ENCODE data around the gene IL6R. TPM values are rescaled to one million over a fixed set of nuclear protein-coding genes. Genes with fewer than 3 reads are reported as not detected.

IL6R gene
- polyA plus RNA-seq, 2 donors, result 2.7 to 3.4 TPM

DNA sequence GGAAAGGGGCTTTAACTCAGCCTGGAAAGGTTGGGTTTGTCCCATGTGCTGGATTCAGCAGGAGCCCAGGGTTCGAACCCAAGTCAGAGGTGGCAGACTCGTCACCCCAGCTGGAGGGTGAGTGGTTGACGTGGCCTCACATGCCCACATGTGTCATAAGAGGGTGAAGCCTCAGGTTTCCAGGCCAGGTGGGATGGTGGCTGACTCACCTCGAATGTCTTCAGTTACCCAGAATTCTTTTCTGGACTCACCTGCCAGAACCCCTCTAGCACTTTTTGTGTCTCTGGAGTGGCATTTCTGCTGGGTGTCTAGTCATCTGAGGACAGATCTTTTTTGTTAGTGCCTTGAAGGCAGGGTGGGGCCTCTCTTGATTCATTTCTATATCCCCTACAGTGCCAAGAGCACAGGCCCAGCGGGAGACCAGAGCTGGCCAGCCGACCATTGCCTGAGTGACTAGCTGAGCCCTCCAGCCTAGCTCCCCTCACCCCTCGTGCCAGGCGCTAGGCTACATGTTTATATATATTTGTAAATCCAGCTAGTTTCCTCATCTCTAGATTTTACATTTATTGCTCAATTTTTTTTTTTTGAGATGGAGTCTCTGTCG, 28.1 kb downstream of the IL6R start:
- WGBS, 2 donors, result 41 to 63% methylated on average over 9 of the region's 9 CpGs
- Histone ChIP-seq H3K36me3 (ENCODE audit: control insufficient read depth in 2 of 2, insufficient read depth in 2 of 2, low read length in 1 of 2) (peaks cover 0 to 7% of the 10 kb centered on the region in 2 donors), H3K27ac (ENCODE audit: low read depth in 2 of 2, low read length in 1 of 2) (peak overlapping the region; percentile 63 to 86), H3K4me1 (ENCODE audit: control insufficient read depth in 2 of 2, insufficient read depth in 2 of 2, low read length in 1 of 2) (peaks cover 11 to 22% of the 10 kb centered on the region in 2 donors), H3K27me3 (ENCODE audit: control insufficient read depth in 1 of 2, insufficient read depth in 2 of 2, low read length in 2 of 2) (no peaks in the 10 kb centered on the region), H3K4me3 (ENCODE audit: low read depth in 1 of 2, low read length in 2 of 2) (no peak overlapping the region), H3K9me3 (ENCODE audit: control insufficient read depth in 2 of 2, insufficient read depth in 1 of 2, low read depth in 1 of 2, low read length in 1 of 2) (no peaks in the 10 kb centered on the region)

GRCh38 chr1:154434346-154435085, 29.4 kb downstream of the IL6R start:
- no peak overlapping the region for H3K4me3 ChIP-seq (ENCODE audit: low read depth in 1 of 2, low read length in 2 of 2)
- H3K27ac ChIP-seq (ENCODE audit: low read depth in 2 of 2, low read length in 1 of 2), result peak overlapping the region; percentile 80 to 81
- H3K36me3 ChIP-seq (ENCODE audit: control insufficient read depth in 2 of 2, insufficient read depth in 2 of 2, low read length in 1 of 2), result peaks cover 0 to 7% of the 10 kb centered on the region in 2 donors
- H3K27me3 ChIP-seq (ENCODE audit: control insufficient read depth in 1 of 2, insufficient read depth in 2 of 2, low read length in 2 of 2), result no peaks in the 10 kb centered on the region
- peaks cover 9 to 18% of the 10 kb centered on the region in 2 donors for H3K4me1 ChIP-seq (ENCODE audit: control insufficient read depth in 2 of 2, insufficient read depth in 2 of 2, low read length in 1 of 2)
- no peaks in the 10 kb centered on the region for H3K9me3 ChIP-seq (ENCODE audit: control insufficient read depth in 2 of 2, insufficient read depth in 1 of 2, low read depth in 1 of 2, low read length in 1 of 2)
- 28 to 38% methylated on average over 18 of the region's 18 CpGs for WGBS, 2 donors

GRCh38 chr1:154435599-154436200, 30.6 kb downstream of the IL6R start:
- H3K36me3 ChIP-seq (ENCODE audit: control insufficient read depth in 2 of 2, insufficient read depth in 2 of 2, low read length in 1 of 2), result peaks cover 0 to 5% of the 10 kb centered on the region in 2 donors
- no peak overlapping the region for H3K4me3 ChIP-seq (ENCODE audit: low read depth in 1 of 2, low read length in 2 of 2)
- peak overlapping the region; percentile 35 to 81 for H3K27ac ChIP-seq (ENCODE audit: low read depth in 2 of 2, low read length in 1 of 2)
- no peaks in the 10 kb centered on the region for H3K9me3 ChIP-seq (ENCODE audit: control insufficient read depth in 2 of 2, insufficient read depth in 1 of 2, low read depth in 1 of 2, low read length in 1 of 2)
- peaks cover 6 to 20% of the 10 kb centered on the region in 2 donors for H3K4me1 ChIP-seq (ENCODE audit: control insufficient read depth in 2 of 2, insufficient read depth in 2 of 2, low read length in 1 of 2)
- 82 to 85% methylated on average over 15 of the region's 15 CpGs for WGBS, 2 donors
- no peaks in the 10 kb centered on the region for H3K27me3 ChIP-seq (ENCODE audit: control insufficient read depth in 1 of 2, insufficient read depth in 2 of 2, low read length in 2 of 2)

GRCh38 chr1:154436433-154436832, 31.3 kb downstream of the IL6R start:
- Histone ChIP-seq H3K27ac (ENCODE audit: low read depth in 2 of 2, low read length in 1 of 2) (peak overlapping the region in 1 of 2 donors; percentile 77), H3K4me3 (ENCODE audit: low read depth in 1 of 2, low read length in 2 of 2) (no peak overlapping the region)
- 64% methylated on average over 9 of the region's 9 CpGs for WGBS, 2 donors

DNA sequence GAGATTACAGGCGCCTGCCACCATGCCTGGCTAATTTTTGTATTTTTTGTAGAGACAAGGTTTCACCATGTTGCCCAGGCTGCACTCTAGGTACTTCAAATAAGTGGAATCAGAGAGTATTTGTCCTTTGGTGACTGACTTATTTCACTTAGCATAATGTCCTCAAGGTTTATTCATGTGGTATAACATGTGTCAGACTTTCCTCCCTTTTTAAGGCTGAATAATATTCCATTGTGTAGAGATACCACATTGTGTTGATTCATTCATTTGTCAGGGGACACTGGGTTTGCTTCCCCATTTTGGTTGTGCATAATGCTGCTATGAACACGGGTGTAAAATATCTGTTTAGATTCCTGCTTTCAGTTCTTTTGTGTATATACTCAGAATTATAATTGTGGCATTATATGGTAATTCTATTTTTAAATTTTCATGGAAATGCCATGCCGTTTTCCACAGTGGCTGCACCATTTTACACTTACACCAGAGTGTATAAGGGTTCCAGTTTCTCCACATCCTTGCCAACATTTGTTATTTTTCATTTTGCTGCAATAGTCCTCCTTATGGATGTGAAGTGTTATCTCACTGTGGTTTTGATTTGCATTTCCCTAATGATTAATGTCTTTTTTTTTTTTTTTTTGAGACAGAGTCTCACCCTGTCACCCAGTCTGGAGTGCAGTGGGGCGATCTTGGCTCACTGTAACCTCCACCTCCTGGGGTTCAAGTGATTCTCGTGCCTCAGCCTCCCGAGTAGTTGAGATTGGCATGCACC, 35.1 kb downstream of the IL6R start:
- 80 to 82% methylated on average over 6 of the region's 6 CpGs for WGBS, 2 donors
- Histone ChIP-seq H3K4me1 (ENCODE audit: control insufficient read depth in 2 of 2, insufficient read depth in 2 of 2, low read length in 1 of 2) (peaks cover 5 to 11% of the 10 kb centered on the region in 2 donors), H3K36me3 (ENCODE audit: control insufficient read depth in 2 of 2, insufficient read depth in 2 of 2, low read length in 1 of 2) (peaks cover 0 to 5% of the 10 kb centered on the region in 2 donors)

More at GRCh38 chr1:154436433-154436832, 31.3 kb downstream of the IL6R start:
- Histone ChIP-seq H3K36me3 (ENCODE audit: control insufficient read depth in 2 of 2, insufficient read depth in 2 of 2, low read length in 1 of 2) (peaks cover 0 to 5% of the 10 kb centered on the region in 2 donors), H3K4me1 (ENCODE audit: control insufficient read depth in 2 of 2, insufficient read depth in 2 of 2, low read length in 1 of 2) (peaks cover 6 to 21% of the 10 kb centered on the region in 2 donors), H3K9me3 (ENCODE audit: control insufficient read depth in 2 of 2, insufficient read depth in 1 of 2, low read depth in 1 of 2, low read length in 1 of 2) (no peaks in the 10 kb centered on the region), H3K27me3 (ENCODE audit: control insufficient read depth in 1 of 2, insufficient read depth in 2 of 2, low read length in 2 of 2) (no peaks in the 10 kb centered on the region)

GRCh38 chr1:154441241-154441888, 36.2 kb downstream of the IL6R start:
- WGBS, 2 donors, result 82 to 85% methylated on average over 8 of the region's 8 CpGs
- Histone ChIP-seq H3K9me3 (ENCODE audit: control insufficient read depth in 2 of 2, insufficient read depth in 1 of 2, low read depth in 1 of 2, low read length in 1 of 2) (no peaks in the 10 kb centered on the region), H3K36me3 (ENCODE audit: control insufficient read depth in 2 of 2, insufficient read depth in 2 of 2, low read length in 1 of 2) (no peaks in the 10 kb centered on the region), H3K27ac (ENCODE audit: low read depth in 2 of 2, low read length in 1 of 2) (peak overlapping the region in 1 of 2 donors; percentile 24), H3K4me1 (ENCODE audit: control insufficient read depth in 2 of 2, insufficient read depth in 2 of 2, low read length in 1 of 2) (peaks cover 5 to 7% of the 10 kb centered on the region in 2 donors), H3K27me3 (ENCODE audit: control insufficient read depth in 1 of 2, insufficient read depth in 2 of 2, low read length in 2 of 2) (no peaks in the 10 kb centered on the region), H3K4me3 (ENCODE audit: low read depth in 1 of 2, low read length in 2 of 2) (no peak overlapping the region)

More for the DNA sequence above, 35.1 kb downstream of the IL6R start:
- peak overlapping the region in 1 of 2 donors; percentile 5 for H3K27ac ChIP-seq (ENCODE audit: low read depth in 2 of 2, low read length in 1 of 2)
- no peaks in the 10 kb centered on the region for H3K9me3 ChIP-seq (ENCODE audit: control insufficient read depth in 2 of 2, insufficient read depth in 1 of 2, low read depth in 1 of 2, low read length in 1 of 2)
- no peak overlapping the region for H3K4me3 ChIP-seq (ENCODE audit: low read depth in 1 of 2, low read length in 2 of 2)
- no peaks in the 10 kb centered on the region for H3K27me3 ChIP-seq (ENCODE audit: control insufficient read depth in 1 of 2, insufficient read depth in 2 of 2, low read length in 2 of 2)

DNA sequence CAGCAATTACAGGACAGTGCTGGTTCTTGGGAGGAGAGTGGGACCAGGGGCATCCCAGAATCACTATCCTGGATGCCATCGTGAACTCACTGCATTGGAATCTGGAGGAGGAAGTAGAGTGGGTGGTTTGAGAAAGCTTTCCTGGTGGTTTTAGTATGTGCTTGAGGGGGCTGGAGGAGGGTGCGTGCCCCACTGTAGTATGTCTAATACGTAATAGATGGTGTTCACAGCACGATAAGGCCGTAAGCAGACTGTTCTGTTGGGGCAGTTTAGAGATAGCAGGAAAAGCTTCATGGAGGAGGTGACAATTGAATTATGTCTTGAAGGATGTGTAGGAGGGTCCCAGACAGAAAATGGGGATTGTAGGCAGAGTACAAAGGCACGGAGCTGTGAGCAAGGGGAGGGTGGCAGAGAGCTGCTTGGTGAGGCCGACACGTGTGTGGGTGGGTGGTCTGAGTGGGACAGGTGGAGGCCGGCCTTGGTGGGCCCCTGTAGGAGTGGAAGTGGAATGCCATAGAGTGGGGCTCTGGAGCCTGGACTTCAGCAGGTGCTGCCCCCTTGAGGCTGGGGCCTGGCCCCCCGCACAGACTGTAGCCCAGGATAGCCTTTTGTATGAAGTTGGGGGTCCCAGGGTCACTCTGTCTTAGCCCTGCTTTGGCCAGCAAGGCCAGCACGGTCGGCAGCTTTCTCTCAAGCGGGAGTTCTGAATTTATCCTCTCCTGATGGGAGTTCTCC, 37.0 kb downstream of the IL6R start:
- Histone ChIP-seq H3K27ac (ENCODE audit: low read depth in 2 of 2, low read length in 1 of 2) (peak overlapping the region in 1 of 2 donors; percentile 52), H3K4me3 (ENCODE audit: low read depth in 1 of 2, low read length in 2 of 2) (no peak overlapping the region), H3K4me1 (ENCODE audit: control insufficient read depth in 2 of 2, insufficient read depth in 2 of 2, low read length in 1 of 2) (peaks cover 5 to 6% of the 10 kb centered on the region in 2 donors), H3K27me3 (ENCODE audit: control insufficient read depth in 1 of 2, insufficient read depth in 2 of 2, low read length in 2 of 2) (no peaks in the 10 kb centered on the region), H3K9me3 (ENCODE audit: control insufficient read depth in 2 of 2, insufficient read depth in 1 of 2, low read depth in 1 of 2, low read length in 1 of 2) (no peaks in the 10 kb centered on the region), H3K36me3 (ENCODE audit: control insufficient read depth in 2 of 2, insufficient read depth in 2 of 2, low read length in 1 of 2) (no peaks in the 10 kb centered on the region)
- 83 to 88% methylated on average over 13 of the region's 13 CpGs for WGBS, 2 donors

GRCh38 chr1:154443274-154444013, 38.3 kb downstream of the IL6R start:
- Histone ChIP-seq H3K9me3 (ENCODE audit: control insufficient read depth in 2 of 2, insufficient read depth in 1 of 2, low read depth in 1 of 2, low read length in 1 of 2) (no peaks in the 10 kb centered on the region), H3K27me3 (ENCODE audit: control insufficient read depth in 1 of 2, insufficient read depth in 2 of 2, low read length in 2 of 2) (no peaks in the 10 kb centered on the region), H3K4me3 (ENCODE audit: low read depth in 1 of 2, low read length in 2 of 2) (no peak overlapping the region), H3K36me3 (ENCODE audit: control insufficient read depth in 2 of 2, insufficient read depth in 2 of 2, low read length in 1 of 2) (peaks cover 0 to 6% of the 10 kb centered on the region in 2 donors), H3K4me1 (ENCODE audit: control insufficient read depth in 2 of 2, insufficient read depth in 2 of 2, low read length in 1 of 2) (peaks cover 5 to 6% of the 10 kb centered on the region in 2 donors), H3K27ac (ENCODE audit: low read depth in 2 of 2, low read length in 1 of 2) (peak overlapping the region in 1 of 2 donors; percentile 46)
- WGBS, 2 donors, result 63 to 67% methylated on average over 8 of the region's 8 CpGs
